Measurements from ENCODE around the gene ZDHHC8.

The ZDHHC8 gene

GRCh38 chr22:20099099-20099711 lies 32.4 kb upstream of the ZDHHC8 start:
- DNase-seq, result no peak

DNA sequence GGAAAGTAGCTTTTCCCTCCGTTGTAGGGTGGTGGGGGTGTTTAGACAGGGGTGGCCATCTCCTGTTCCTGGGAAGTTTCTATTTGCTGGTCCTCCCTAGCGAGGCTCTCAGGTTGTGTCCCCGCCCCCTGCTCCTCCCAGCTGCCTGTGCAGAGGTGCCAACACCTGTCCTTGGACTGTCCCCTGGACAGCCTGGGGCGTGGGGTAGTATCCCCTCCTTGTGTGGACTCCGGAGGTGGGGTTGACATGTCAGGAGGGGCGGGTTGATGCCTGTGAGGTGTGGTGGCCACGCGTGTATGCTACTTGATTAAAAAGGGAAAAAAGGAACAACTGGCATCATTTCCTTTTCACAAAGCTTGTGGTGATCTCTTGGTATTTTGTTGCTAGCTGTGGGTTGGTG lies 30.0 kb upstream of the ZDHHC8 start:
- no peak for DNase-seq

DNA sequence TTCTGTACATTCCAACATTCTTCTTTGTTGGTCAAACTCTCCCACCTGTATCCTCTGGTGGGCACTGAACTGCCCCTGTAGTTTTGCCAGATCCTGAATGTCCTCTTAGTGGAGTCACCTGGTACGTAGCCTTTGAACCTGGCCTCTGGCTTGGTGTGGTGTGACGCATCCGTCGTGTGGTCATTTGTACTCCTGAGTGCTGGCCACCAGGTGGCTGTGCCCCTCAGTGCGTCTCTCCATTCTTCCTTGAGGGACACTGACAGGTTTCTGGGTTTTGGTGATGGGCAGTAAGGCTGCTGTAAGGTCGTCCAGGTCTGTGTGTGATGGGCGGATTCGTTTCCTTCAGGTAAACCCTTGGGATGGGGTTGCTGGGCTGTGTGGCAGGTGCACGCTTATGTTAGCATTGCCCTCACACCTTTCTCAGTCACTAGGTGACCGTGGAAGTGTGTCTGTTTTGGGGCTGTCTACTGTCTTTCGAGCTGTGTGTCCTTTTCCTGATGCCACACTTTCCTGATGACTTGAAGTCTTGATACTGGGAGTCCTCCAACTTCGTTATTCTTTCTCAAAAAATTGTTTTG lies 29.3 kb upstream of the ZDHHC8 start:
- no peak for DNase-seq

GRCh38 chr22:20105456-20106204 lies 26.0 kb upstream of the ZDHHC8 start:
- no peak for DNase-seq

GRCh38 chr22:20106205-20106848 lies 25.3 kb upstream of the ZDHHC8 start:
- DNase-seq, result no peak

DNA sequence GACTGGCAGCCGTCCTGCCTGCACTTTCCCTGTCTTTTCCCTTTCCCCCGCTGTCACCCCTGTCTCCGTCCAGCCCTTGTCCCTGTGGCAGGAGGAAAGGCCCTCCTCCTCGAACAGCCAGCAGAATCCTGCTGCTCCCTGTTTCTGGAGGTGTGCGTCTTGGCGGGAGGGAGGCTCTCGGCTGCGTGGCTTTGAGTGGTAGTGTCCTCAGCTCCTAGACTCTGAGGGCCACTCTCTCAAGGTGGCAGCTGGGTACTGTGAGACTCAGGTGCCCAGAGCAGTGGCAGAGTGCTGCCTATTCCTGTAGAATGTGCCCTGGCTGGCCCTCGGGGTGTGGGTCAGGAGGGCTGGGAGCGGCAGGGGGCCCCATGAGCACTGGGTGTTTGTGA lies 24.8 kb upstream of the ZDHHC8 start:
- no peak for DNase-seq

- no peak for DNase-seq
These were observed 24.1 kb upstream of the ZDHHC8 start for GRCh38 chr22:20107471-20107901.

GRCh38 chr22:20107951-20108756 lies 23.4 kb upstream of the ZDHHC8 start:
- DNase-seq, result no peak

- DNase-seq, result no peak
These were observed 22.8 kb upstream of the ZDHHC8 start for GRCh38 chr22:20108757-20109230.

GRCh38 chr22:20109411-20110358 lies 21.9 kb upstream of the ZDHHC8 start:
- no peak for DNase-seq

DNA sequence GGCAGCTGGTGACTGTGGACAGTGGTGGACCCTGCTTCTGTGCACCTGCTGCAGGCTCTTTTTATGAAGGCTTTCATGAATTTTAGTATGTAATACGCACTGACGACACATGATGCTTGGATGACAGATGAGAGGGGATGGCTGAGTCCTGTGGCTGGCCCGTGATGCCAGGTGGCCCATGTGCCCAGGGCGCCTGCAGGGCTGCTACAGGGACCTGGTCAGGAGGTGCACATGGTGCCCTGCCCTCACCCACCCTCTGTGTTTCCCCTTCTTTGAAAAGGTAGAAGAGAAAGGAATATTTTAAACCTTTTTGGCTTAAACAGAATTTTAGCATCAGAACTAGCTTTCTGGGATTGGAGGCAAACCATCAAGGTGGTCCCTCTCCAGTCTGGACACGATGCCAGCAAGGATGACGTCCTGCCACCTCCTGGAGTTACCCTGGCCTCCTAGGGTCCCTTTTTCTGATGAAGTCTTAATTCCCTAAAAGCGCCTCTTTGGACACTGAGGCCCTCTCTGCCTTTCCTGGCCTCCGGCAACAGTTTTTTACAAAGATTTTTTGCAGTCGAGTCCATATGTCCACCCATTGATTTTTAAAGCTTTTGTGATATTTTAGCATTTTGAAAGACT lies 21.1 kb upstream of the ZDHHC8 start:
- no peak for DNase-seq

DNA sequence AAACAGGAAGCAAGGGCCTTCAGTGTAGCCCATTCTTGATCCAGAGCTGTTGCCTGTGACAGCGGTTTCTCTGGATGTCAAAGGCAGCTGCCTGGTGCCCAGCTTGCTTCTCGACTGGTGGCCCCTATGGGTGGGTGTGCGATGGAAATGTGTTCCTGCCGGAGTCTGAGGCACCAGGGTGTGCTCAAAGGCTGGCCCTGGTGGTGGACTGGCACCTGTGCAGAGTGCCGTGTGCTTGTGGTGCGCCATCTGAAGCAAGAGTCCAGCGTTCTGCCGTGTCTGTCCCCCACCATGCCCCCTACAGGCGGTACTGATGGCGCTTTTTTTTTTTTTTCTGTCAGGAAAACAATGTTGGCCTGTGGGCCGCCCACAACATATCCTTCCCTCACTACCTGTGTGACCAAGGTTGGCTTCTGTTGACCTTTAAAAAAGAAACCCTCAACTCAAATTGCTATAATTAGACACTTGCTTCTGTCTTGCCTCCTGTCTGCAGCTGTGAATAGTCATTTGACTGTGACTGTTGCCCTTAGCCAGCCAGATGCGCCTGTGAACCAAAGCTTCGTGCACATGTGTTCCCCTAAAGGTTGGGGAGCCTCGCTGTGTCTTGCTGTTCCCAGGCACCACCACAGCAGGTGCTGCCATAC lies 20.4 kb upstream of the ZDHHC8 start:
- DNase-seq, result no peak

- no peak for DNase-seq
These were observed 19.6 kb upstream of the ZDHHC8 start for GRCh38 chr22:20111689-20112622.

DNA sequence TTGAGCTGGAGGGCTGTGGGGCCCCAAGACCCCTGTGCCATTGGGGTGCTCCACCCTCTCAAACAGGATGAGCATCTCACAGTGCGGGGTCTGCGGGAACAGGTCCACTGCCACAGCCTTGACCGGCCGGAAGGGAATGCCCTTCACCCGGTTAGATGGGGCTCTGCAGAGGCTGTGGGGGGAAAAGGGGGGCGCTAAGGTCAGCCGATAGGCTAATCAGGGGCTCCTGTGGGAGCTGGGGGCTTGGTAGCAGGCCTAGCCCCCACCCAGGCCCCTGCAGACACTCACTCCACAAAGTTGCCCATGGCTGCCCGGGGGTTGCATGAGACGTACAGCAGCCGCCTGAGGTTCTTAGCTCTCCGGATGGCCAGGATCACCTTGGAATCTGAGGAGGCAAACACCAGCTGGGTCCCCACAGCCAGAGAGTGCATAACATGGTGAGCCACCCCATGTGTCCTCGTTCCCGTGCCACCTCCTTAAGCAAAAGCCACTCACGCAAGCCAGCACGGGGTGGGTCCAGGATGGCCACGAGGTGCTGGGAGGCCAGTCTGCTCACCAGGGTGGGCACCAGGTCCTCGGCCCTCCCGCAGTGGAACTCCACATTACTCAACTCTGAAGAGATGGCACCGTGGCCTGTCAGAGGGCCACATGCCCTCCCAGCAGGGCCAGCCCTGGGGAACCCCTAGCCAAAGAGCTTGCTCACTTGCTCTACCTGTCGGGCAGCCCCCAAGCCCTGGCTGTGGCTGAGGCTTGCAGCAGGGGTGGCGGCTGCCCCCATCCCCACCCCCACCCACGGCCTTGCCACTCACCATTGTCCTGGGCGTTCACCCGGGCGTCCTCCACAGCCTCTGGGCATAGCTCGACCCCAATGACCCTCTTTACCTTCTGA lies 18.7 kb upstream of the ZDHHC8 start:
- no peak for DNase-seq

DNA sequence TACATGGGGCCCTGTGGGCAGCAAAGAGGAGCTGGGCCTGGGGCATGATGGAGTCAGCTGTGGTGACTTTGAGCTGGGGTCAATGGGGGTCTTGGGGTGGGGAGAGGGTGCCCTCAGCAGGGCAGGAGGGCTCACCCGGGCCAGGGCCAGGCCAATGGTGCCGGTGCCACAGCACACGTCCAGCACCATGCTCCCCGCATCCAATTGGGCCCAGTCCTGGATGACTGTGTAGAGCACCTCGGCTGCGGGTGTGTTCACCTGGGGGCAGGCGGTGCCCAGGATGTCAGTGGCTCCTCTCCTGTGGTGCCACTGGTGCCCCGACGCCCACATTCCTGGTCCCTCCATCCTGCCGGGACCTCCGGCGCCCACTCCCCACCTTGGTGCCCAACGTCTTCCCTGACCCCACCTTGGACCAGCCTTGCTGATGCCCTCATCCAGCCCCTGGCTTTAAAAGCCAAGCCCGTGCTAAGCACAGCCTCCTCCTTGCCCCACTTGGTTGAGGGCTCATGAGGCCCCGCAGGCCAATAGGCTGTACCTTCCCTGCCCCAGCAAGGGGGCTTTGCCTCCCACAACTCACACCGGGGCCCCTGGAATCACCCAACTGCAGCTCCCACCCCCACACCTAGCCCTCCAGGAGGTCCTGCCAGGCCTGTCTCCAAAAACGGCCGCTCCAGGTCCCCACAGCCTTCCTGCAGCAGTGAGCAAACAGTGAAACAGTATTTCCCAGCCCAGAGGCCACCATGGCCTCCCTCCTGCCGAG lies 17.9 kb upstream of the ZDHHC8 start:
- no peak for DNase-seq

DNA sequence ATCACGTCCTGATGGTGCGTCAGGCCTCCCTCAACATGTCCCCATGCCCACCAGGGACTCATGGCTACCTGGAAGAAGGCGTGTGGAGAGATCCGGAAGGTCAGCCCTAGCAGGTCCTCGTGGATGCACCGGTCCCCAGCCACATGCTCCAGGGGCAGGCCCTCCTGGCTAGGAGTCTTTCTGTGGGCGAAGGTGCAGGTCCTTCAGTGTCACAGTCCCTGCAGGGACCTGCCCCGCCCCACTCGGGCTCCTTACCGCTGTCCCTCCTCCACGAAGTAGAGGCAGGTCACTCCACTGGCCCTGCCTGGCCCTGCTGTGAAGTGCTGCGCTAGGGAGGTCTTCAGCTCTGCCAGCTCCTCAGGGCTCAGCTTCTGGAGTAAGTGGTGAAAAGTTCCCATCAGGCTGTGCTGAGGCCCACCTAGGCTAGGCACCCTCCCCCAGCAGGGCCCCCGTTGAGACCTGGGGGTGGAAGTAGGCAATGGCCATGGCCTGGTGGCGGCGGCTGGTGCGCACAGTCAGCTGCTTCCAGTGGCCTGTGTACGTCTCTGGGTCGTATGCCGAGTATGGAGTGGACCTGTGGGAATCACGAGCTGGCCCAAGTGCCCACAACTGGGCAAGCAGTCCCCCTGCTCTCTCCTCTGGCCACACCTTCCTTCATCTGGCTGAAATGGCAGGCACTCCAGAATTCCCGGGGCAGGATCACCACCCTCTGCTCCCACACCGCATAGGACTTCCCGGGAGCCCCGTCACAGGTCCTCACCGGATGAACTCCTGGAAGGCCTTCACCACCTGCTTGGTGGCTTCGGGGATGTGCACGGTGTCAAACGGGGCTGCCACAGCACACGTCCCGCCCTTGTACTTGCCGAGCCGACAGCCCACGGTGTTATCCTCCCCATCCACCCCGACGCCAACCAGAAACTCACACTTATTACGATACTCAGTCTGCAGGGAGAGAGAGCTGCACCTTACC lies 16.8 kb upstream of the ZDHHC8 start:
- DNase-seq, result no peak

Measured in right forelimb (tissue), 1 donor.